Measurements from ENCODE around the gene MYO16. TPM values are rescaled to one million over a fixed set of nuclear protein-coding genes. Genes with fewer than 3 reads are reported as not detected.

Gene MYO16
- total RNA-seq, 4 donors from 2014 or later = 0.53 TPM; not detected in 3

DNA sequence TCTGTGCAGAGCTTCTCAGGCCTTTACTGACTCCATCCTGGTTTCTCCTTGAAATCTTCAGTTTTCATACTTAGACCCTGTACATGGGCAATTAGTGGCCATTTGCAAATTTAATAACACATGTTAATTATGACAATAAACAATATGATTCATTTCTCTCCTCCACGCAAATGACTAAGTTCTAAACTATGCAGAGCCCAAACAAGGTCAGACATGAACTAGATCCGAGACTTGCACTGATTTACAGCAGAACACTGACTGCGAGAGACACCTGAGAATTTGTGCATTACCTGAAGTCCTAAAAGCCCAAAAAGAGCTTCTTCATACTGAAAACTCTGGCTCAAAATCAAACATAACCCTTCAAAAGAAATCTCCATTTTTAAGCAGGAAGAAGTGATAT is 521.8 kb downstream of the MYO16 start:
- no peak for DNase-seq
- no peak for TF ChIP-seq POLR2A (IDR thresholded peaks at IDR 0.05)
- TF ChIP-seq, protein P1, sequence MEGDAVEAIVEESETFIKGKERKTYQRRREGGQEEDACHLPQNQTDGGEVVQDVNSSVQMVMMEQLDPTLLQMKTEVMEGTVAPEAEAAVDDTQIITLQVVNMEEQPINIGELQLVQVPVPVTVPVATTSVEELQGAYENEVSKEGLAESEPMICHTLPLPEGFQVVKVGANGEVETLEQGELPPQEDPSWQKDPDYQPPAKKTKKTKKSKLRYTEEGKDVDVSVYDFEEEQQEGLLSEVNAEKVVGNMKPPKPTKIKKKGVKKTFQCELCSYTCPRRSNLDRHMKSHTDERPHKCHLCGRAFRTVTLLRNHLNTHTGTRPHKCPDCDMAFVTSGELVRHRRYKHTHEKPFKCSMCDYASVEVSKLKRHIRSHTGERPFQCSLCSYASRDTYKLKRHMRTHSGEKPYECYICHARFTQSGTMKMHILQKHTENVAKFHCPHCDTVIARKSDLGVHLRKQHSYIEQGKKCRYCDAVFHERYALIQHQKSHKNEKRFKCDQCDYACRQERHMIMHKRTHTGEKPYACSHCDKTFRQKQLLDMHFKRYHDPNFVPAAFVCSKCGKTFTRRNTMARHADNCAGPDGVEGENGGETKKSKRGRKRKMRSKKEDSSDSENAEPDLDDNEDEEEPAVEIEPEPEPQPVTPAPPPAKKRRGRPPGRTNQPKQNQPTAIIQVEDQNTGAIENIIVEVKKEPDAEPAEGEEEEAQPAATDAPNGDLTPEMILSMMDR (IDR thresholded peaks at IDR 0.05) = no peak
- H3K9me3 ChIP-seq = no peaks in the 10 kb centered on the region
- no peaks in the 10 kb centered on the region for H3K36me3 ChIP-seq
- no peak overlapping the region for H3K27ac ChIP-seq
- no peak overlapping the region for H3K4me3 ChIP-seq
- H3K4me1 ChIP-seq = no peaks in the 10 kb centered on the region
- no peaks in the 10 kb centered on the region for H3K27me3 ChIP-seq

DNA sequence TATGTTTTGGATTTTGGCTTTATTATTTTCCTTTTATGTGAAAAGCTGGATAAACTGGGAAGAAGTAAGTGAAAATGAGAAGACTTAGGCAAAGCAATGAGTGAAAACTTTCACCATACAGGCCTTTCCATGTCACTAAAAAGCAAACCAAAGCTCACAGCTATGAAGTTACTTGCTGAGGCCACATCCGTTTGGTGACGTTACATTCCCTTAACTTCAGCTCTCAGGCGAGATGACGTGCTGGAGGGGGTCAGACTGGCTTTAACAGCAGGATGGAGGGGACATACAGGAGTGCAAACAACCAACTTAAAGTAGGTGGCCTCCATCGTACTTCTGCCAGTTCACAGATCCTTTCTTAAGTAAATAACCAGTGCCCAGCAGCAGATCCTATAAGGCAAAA is 522.3 kb downstream of the MYO16 start:
- Histone ChIP-seq H3K9me3 (no peaks in the 10 kb centered on the region), H3K4me3 (no peak overlapping the region), H3K36me3 (no peaks in the 10 kb centered on the region), H3K27me3 (no peaks in the 10 kb centered on the region), H3K27ac (no peak overlapping the region), H3K4me1 (no peaks in the 10 kb centered on the region)
- TF ChIP-seq, protein P1 (IDR thresholded peaks at IDR 0.05) = no peak
- no peak for TF ChIP-seq POLR2A (IDR thresholded peaks at IDR 0.05)
- no peak for DNase-seq

DNA sequence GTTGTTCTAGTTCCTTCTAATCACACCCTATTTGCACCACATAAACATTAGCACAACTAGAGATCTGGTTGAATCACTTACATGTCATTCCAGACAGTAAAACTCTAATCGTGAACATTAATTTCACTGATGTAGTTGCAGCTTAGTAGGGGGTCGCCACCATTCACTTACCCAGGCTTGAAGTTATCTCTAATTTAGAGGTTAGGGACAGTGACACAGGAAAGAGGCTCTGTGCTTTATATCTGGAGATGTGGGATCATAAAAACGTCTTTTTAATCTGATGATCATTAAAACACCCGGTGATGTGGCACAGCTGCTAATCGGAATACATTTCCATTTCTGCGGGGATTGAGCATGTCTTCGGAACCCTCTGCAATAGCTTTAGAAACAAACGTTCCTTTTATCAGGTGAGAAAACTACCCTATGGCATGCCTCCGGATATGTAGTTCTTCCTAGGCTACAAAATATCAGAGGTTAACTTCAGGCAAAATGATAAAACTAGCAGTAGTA is 523.0 kb downstream of the MYO16 start:
- Histone ChIP-seq H3K4me1 (no peaks in the 10 kb centered on the region), H3K27me3 (no peaks in the 10 kb centered on the region), H3K9me3 (no peaks in the 10 kb centered on the region), H3K27ac (no peak overlapping the region), H3K36me3 (no peaks in the 10 kb centered on the region), H3K4me3 (no peak overlapping the region)
- no peak for DNase-seq
- TF ChIP-seq, protein P1 (IDR thresholded peaks at IDR 0.05) = no peak

DNA sequence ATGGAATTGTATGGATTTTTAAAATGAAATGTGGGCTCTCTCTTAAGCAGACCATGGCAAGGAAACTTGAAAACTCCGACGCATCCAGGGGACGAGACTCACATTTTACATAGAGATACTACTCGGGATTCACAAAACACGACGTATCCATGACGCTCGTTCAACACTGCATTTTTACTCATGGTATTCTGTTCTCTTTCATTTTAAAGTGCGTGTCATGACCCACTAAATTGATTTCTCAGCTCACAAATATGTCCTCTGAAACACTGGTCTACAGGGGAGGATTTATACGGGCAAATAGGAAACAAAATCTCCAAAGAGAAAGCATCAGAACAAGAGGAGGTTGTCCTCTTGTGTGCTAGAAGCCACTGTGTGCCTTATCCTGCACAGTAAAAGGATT is 523.5 kb downstream of the MYO16 start:
- Histone ChIP-seq H3K27ac (no peak overlapping the region), H3K4me1 (no peaks in the 10 kb centered on the region), H3K36me3 (no peaks in the 10 kb centered on the region), H3K4me3 (no peak overlapping the region), H3K27me3 (no peaks in the 10 kb centered on the region), H3K9me3 (no peaks in the 10 kb centered on the region)
- TF ChIP-seq, protein P1 (IDR thresholded peaks at IDR 0.05) = no peak
- no peak for TF ChIP-seq POLR2A (IDR thresholded peaks at IDR 0.05)
- no peak for DNase-seq

DNA sequence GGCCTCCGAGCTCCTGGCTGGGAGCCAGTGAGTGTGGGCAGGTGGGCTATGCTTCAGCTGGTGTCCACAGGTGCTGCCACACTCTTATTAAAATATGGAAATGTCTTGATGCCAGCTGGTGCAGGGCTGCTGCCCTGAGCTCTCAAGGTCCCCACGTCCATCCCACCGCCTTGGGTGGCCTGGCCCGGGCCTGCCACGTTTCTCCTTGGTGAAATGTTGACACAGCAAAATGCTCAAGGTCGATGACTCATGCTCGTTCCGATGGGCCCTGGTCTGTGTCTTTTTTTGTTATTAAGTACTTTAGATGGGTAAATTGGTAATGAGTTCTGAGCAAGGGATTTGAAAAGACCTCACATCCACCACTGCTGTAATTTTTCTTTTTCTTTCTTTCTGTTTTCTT is 524.7 kb downstream of the MYO16 start:
- no peaks in the 10 kb centered on the region for H3K36me3 ChIP-seq
- no peak overlapping the region for H3K4me3 ChIP-seq
- H3K27me3 ChIP-seq = no peaks in the 10 kb centered on the region
- no peak overlapping the region for H3K27ac ChIP-seq
- H3K4me1 ChIP-seq = no peaks in the 10 kb centered on the region
- no peak for DNase-seq
- no peaks in the 10 kb centered on the region for H3K9me3 ChIP-seq
- TF ChIP-seq, protein P1 (IDR thresholded peaks at IDR 0.05) = no peak
- no peak for TF ChIP-seq POLR2A (IDR thresholded peaks at IDR 0.05)

DNA sequence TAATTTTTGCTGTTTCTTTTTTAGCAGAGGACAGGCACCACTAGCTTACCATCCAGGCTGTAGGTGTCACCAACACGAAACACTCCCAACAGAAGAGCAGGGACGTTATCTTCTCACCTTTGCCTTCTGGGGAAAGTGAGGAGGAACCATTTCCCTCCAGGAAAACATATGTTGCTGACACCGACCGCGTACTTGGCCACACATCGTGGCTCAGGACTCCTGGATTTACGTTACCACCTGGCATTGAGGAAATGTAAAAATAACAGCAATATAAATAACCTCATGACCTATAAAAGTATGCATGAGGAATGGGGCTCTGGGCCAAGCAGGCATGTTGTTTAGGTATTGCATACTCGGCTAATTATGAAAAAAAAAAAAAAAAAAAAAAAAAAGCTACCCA is 525.1 kb downstream of the MYO16 start:
- DNase-seq = no peak
- Histone ChIP-seq H3K27ac (no peak overlapping the region), H3K9me3 (no peaks in the 10 kb centered on the region), H3K4me1 (no peaks in the 10 kb centered on the region), H3K4me3 (no peak overlapping the region), H3K36me3 (no peaks in the 10 kb centered on the region), H3K27me3 (no peaks in the 10 kb centered on the region)
- TF ChIP-seq, protein P1 (IDR thresholded peaks at IDR 0.05) = no peak
- TF ChIP-seq POLR2A (IDR thresholded peaks at IDR 0.05) = no peak
